Endothelial cell of umbilical vein (primary cell): Measurements from ENCODE around the gene PROZ. TPM values are rescaled to one million over a fixed set of nuclear protein-coding genes. Genes with fewer than 3 reads are reported as not detected.
A peak's percentile ranks its signal among the peaks of the same experiment; 100 is the strongest.

Experiments
- BruUV-seq: library from RNA; stranded (reverse); fragments of 400-500 nt; replicated peaks from 2 replicates; lab custom pipeline; 2021; lab: Mats Ljungman, UMichigan
- CTCF ChIA-PET: fragments of 300-600, 350-600 bp; sonication (Branson Sonifier 250); formaldehyde crosslinking; loops from one replicate; lab custom pipeline; 2021; ENCODE audit warnings: antibody characterized with exemption, inconsistent platforms; lab: Charles Lee
- POLR2A ChIA-PET: fragments of 300-600, 350-600 bp; sonication (Branson Sonifier 250); formaldehyde crosslinking; loops from one replicate; lab custom pipeline; 2021; ENCODE audit warnings: antibody characterized with exemption, inconsistent platforms; lab: Charles Lee
- DNase-seq: peaks from one replicate; pipeline ENCODE4 v3.0.0-alpha.2; 2011; ENCODE audit warnings: low read depth, low spot score
- FAIRE-seq: peaks from 2 replicates; lab custom pipeline; 2011; peaks lifted over from hg19 to GRCh38; lab: Jason Lieb, UNC
- H2AFZ ChIP-seq: 2 replicates; pipeline ENCODE4 v1.6.0; 2012; ENCODE audit warnings: low read depth, low read length, control low read depth, inconsistent platforms
- H3K27ac ChIP-seq: 2 replicates; pipeline ENCODE4 v1.5.1; 2011; ENCODE audit warnings: low read depth, mild to moderate bottlenecking, control low read depth, low read length, moderate library complexity; ENCODE audit not compliant: insufficient read depth
- H3K27me3 ChIP-seq, 2 experiments: 2 replicates each; pipeline versions ENCODE4 v1.6.0 to v1.6.1; 2011; ENCODE audit warnings: low read length in 2 of 2, mixed read lengths in 1 of 2; ENCODE audit not compliant: control insufficient read depth in 2 of 2, insufficient read depth in 2 of 2
- H3K36me3 ChIP-seq, 2 experiments: 2 replicates in 1 of 2; 3 replicates in 1 of 2; pipeline ENCODE4 v1.5.1; 2011; ENCODE audit warnings: low read length in 2 of 2, mild to moderate bottlenecking in 1 of 2, moderate library complexity in 1 of 2; ENCODE audit not compliant: control insufficient read depth in 2 of 2, insufficient read depth in 2 of 2; ENCODE audit errors: extremely low read depth in 1 of 2
- H3K4me1 ChIP-seq: 3 replicates; pipeline ENCODE4 v1.5.1; 2011; ENCODE audit warnings: mild to moderate bottlenecking, low read length; ENCODE audit not compliant: control insufficient read depth, insufficient read depth; ENCODE audit errors: extremely low read depth
- H3K4me2 ChIP-seq: 2 replicates; pipeline ENCODE4 v1.6.1; 2011; ENCODE audit warnings: low read length, control low read depth, mixed read lengths; ENCODE audit not compliant: insufficient read depth
- H3K4me3 ChIP-seq, 3 experiments: fragments of 200-600 bp in 1 of 3; sonication (generic), shearing (Covaris generic) in 1 of 3; replicated peaks in 1 of 3; 2 replicates each; pipeline ENCODE4 v1.5.1; 2011 to 2016; ENCODE audit warnings: control low read depth in 3 of 3, low read length in 3 of 3, mild to moderate bottlenecking in 2 of 3, inconsistent platforms in 1 of 3, low read depth in 1 of 3, moderate library complexity in 1 of 3; ENCODE audit not compliant: insufficient read depth in 1 of 3
- H3K79me2 ChIP-seq: 2 replicates; pipeline ENCODE4 v1.6.0; 2012; ENCODE audit warnings: low read length, inconsistent platforms; ENCODE audit not compliant: control insufficient read depth, insufficient read depth
- H3K9ac ChIP-seq: replicated peaks from 2 replicates; pipeline ENCODE3; 2011; ENCODE audit warnings: low read length, control low read depth; ENCODE audit not compliant: insufficient read depth; ENCODE audit errors: extremely low read depth
- H3K9me1 ChIP-seq: replicated peaks from 3 replicates; pipeline ENCODE4 v1.6.0; 2011; ENCODE audit warnings: mild to moderate bottlenecking, low read length; ENCODE audit not compliant: control insufficient read depth, insufficient read depth; ENCODE audit errors: extremely low read depth
- H3K9me3 ChIP-seq: replicated peaks from 2 replicates; pipeline ENCODE4 v1.5.1; 2012; ENCODE audit warnings: low read length, inconsistent platforms; ENCODE audit not compliant: control insufficient read depth, insufficient read depth
- H4K20me1 ChIP-seq: replicated peaks from 2 replicates; pipeline ENCODE3; 2011; ENCODE audit warnings: mild to moderate bottlenecking, low read length; ENCODE audit not compliant: control insufficient read depth, insufficient read depth; ENCODE audit errors: extremely low read depth
- EZH2 ChIP-seq: IDR thresholded peaks from 2 replicates; pipeline ENCODE4 v1.6.1; 2012; ENCODE audit warnings: borderline replicate concordance, low read depth, mild to moderate bottlenecking, moderate library complexity, low read length, inconsistent platforms; ENCODE audit not compliant: severe bottlenecking
- FOS ChIP-seq: IDR thresholded peaks from 2 replicates; pipeline ENCODE4 v1.6.1; 2011; ENCODE audit warnings: mild to moderate bottlenecking, low read length, moderate library complexity, borderline replicate concordance; ENCODE audit not compliant: insufficient read depth
- GATA2 ChIP-seq: IDR thresholded peaks from 2 replicates; pipeline ENCODE4 v1.7.0; 2011; ENCODE audit warnings: low read depth, mild to moderate bottlenecking, moderate library complexity, mixed read lengths, low read length; ENCODE audit not compliant: insufficient read length, insufficient read depth
- JUN ChIP-seq: IDR thresholded peaks from 2 replicates; pipeline ENCODE4 v1.6.1; 2011; ENCODE audit warnings: borderline replicate concordance, low read depth; ENCODE audit not compliant: insufficient read length, insufficient read depth
- MYC ChIP-seq: IDR thresholded peaks from one replicate; pipeline ENCODE4 v1.6.1; 2011; ENCODE audit warnings: mild to moderate bottlenecking, low read depth, low read length
- POLR2A ChIP-seq: IDR thresholded peaks from 2 replicates; pipeline ENCODE4 v1.6.1; 2012; ENCODE audit warnings: low read depth, mild to moderate bottlenecking, control low read depth, low read length
- POLR2AphosphoS5 ChIP-seq: IDR thresholded peaks from 2 replicates; pipeline ENCODE4 v1.6.1; 2012; ENCODE audit warnings: low read depth, mild to moderate bottlenecking, control low read depth, low read length, moderate library complexity; ENCODE audit not compliant: insufficient read depth
- dilution Hi-C: fragments of 300-500 bp; cut with MboI; formaldehyde crosslinking; loops from one replicate; pipeline ENCODE4 v1.15.0; 2019; ENCODE audit warnings: low sequenced_read_pairs; ENCODE audit not compliant: extremely low pct_ligation_motif_present
- intact Hi-C: fragments of 100-400 bp; cut with micrococcal nuclease; formaldehyde crosslinking; loops from one replicate; pipeline ENCODE4 v1.10.0; 2022
- polyA plus RNA-seq, 4 experiments: library from polyadenylated mRNA; depleted of rRNA in 3 of 4; stranded (reverse) in 3 of 4; unstranded in 1 of 4; fragments of >200 nt; gene quantifications; 2 replicates each; pipeline versions ENCODE4 v1.2.1 to v1.2.3, GENCODE V29; 2011 to 2012; ENCODE audit warnings: missing spikeins in 1 of 4
- total RNA-seq: library from RNA; stranded (reverse); gene quantifications from 2 replicates; pipeline ENCODE4 v1.2.3, GENCODE V29; 2021
- TF ChIP-seq, protein P1 (sequence below): IDR thresholded peaks from 2 replicates; pipeline ENCODE4 v1.6.1; 2011; ENCODE audit not compliant: insufficient read depth, insufficient read length
- TF ChIP-seq, protein P2 (sequence below), 2 donors: IDR thresholded peaks; 1 replicate in 1 of 2; 2 replicates in 1 of 2; pipeline ENCODE4 v1.5.1; 2011; ENCODE audit warnings: low read length in 2 of 2, mild to moderate bottlenecking in 2 of 2, moderate library complexity in 2 of 2, control low read depth in 1 of 2, inconsistent platforms in 1 of 2, low read depth in 1 of 2; ENCODE audit not compliant: insufficient read depth in 1 of 2; ENCODE audit errors: extremely low read depth in 1 of 2

PROZ gene
- total and polyA plus RNA-seq, 2 donors (not counting 3 experiments of a cell fraction or from before 2014, with no cell fraction given): not detected

DNA sequence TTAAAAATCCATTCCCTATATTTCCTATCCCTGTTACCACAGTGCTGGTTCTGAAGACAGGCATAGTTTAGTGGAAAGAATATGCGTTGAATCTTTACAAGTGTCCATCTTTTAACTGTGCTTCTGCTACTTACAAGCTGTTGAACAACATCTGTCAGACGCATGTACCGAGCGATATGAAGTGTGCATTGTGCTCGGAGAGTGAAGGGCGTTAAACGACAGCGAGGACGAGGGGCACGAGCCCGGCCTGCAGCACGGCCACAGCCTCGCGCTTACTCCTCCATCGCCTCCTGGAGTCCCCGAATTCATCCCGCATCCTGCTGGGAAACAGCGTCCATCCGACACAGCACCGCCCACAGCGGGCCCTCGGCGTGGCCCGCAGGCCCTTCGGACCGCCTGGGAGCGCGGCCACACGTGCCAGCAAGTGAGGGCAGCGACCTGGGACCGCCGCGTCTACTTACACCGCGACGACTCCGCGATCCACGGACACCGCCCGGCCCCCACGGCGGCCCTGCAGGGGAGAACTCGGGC is 49.5 kb downstream of the PROZ start:
- dilution Hi-C loops (no loop called here), intact Hi-C loops (loop anchor here (1.0 to 5.0 kb wide), 3 partner anchors 38 to 266 kb away; no protein-coding TSS in a partner anchor)
- DNase-seq (peak; percentile 70), FAIRE-seq (peak; percentile 72)
- peak overlapping the region; percentile 38 to 91 (median 41) for H3K4me3 ChIP-seq
- CTCF ChIA-PET: no interaction called here
- TSS peak; percentile 31 for BruUV-seq
- H3K27me3 ChIP-seq: no peaks in the 10 kb centered on the region
- H2AFZ ChIP-seq: peak overlapping the region; percentile 84
- H3K4me1 ChIP-seq: peaks cover 19% of the 10 kb centered on the region
- POLR2A ChIA-PET: interaction anchor here (1.4 kb wide), 1 partner anchor 21 kb away, joined by 6 read pairs; no protein-coding TSS in a partner anchor
- peaks cover 87% of the 10 kb centered on the region for H3K79me2 ChIP-seq
- no peaks in the 10 kb centered on the region for H3K9me1 ChIP-seq
- H3K4me2 ChIP-seq: peak overlapping the region; percentile 65
- H3K27ac ChIP-seq: peak overlapping the region; percentile 98
- peaks cover 0 to 2% of the 10 kb centered on the region in 2 experiments for H3K36me3 ChIP-seq
- no peaks in the 10 kb centered on the region for H3K9me3 ChIP-seq
- no peaks in the 10 kb centered on the region for H4K20me1 ChIP-seq
- TF ChIP-seq JUN (no peak), GATA2 (no peak), FOS (no peak), POLR2AphosphoS5 (no peak), EZH2 (no peak), POLR2A (no peak), MYC (no peak)
- TF ChIP-seq, protein P1, sequence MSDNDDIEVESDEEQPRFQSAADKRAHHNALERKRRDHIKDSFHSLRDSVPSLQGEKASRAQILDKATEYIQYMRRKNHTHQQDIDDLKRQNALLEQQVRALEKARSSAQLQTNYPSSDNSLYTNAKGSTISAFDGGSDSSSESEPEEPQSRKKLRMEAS: no peak
- TF ChIP-seq, protein P2, sequence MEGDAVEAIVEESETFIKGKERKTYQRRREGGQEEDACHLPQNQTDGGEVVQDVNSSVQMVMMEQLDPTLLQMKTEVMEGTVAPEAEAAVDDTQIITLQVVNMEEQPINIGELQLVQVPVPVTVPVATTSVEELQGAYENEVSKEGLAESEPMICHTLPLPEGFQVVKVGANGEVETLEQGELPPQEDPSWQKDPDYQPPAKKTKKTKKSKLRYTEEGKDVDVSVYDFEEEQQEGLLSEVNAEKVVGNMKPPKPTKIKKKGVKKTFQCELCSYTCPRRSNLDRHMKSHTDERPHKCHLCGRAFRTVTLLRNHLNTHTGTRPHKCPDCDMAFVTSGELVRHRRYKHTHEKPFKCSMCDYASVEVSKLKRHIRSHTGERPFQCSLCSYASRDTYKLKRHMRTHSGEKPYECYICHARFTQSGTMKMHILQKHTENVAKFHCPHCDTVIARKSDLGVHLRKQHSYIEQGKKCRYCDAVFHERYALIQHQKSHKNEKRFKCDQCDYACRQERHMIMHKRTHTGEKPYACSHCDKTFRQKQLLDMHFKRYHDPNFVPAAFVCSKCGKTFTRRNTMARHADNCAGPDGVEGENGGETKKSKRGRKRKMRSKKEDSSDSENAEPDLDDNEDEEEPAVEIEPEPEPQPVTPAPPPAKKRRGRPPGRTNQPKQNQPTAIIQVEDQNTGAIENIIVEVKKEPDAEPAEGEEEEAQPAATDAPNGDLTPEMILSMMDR (IDR thresholded peaks at IDR 0.05; ENCODE audit: extremely low read depth in 1 of 2, insufficient read depth in 1 of 2, low read depth in 1 of 2, low read length in 2 of 2): no peak
- peak overlapping the region; percentile 98 for H3K9ac ChIP-seq
